GM06990 (cell line): ENCODE data around the gene MCCC1.

Source experiments
- DNase-seq: peaks from one replicate; pipeline ENCODE4 v3.0.0-alpha.2; 2011; ENCODE audit not compliant: insufficient read length; ENCODE audit errors: extremely low read depth
- H3K27me3 ChIP-seq: replicated peaks from 2 replicates; pipeline ENCODE4 v1.6.0; 2011; ENCODE audit warnings: low read length; ENCODE audit not compliant: control insufficient read depth, insufficient read depth
- H3K36me3 ChIP-seq: 2 replicates; pipeline ENCODE4 v1.5.1; 2011; ENCODE audit warnings: low read length; ENCODE audit not compliant: control insufficient read depth, insufficient read depth
- H3K4me3 ChIP-seq: replicated peaks from 2 replicates; pipeline ENCODE4 v1.5.1; 2011; ENCODE audit warnings: low read depth, mild to moderate bottlenecking, control low read depth, low read length
- CTCF ChIP-seq: IDR thresholded peaks from 2 replicates; pipeline ENCODE4 v1.5.1; 2011; ENCODE audit warnings: low read length, control low read depth, mild to moderate bottlenecking, inconsistent platforms; ENCODE audit not compliant: insufficient read depth, poor library complexity, severe bottlenecking

MCCC1 gene

DNA sequence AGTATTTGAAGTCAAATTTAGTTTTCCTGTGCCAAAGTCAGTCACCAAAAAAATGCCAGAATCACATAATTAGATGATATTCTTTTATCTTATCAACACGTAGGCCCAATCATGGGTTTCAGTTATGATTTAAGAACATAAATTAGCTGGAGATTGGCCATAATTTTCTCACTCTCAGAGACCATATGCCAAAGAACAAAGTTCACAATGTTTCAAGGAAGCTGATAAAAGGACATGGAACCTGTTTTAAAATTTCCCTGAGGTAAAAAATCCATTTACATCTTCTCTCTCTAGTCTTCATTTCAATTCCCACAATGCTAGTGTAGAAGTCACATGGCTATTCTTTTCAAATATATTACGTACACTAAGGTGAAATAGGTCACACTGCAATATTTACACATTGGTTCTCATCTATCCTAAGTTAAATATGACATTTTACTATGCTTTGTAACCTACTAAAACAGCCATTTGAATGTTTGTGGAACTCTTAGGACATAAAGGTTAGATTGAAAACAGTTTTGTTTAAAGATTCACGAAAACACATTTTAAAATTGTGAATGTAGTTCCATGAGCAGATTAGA, 76.3 kb downstream of the MCCC1 start:
- no peaks in the 10 kb centered on the region for H3K27me3 ChIP-seq
- no peak for TF ChIP-seq CTCF
- no peak overlapping the region for H3K4me3 ChIP-seq
- DNase-seq: no peak
- peaks cover 7% of the 10 kb centered on the region for H3K36me3 ChIP-seq

DNA sequence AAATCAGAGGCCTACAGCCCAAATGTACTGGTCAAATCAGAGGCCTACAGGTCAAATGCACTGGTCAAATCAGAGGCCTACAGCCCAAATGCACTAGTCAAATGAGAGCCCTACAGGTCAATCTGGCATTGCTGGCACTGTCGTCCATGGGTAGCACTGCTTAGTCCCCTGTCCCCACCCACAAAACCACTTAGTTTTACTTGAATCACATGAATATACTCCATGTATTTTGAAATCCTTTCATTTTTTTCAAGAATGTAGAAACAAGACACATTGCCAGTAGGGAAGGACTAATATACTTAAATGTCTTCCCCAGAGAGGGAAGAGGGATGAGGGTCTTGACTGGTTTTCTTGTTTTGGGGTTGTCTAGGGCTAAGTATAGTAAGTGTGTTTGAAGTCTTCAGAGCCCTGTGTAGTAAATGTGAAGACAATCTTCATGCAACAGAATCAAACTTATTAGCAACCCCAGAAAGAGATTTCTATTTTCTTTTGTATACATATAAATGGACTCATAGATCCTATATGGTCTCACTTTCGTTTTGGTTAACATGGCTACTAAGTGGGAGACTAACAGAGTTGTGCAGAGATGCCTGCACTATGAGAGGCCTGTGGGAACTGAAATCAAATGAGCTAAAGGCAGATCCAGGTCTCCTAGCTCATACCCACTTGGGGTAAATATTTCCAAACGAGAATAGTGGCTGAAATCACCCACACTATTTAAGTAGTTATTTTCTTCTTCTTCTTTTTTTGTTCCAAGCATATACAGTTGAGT, 80.7 kb downstream of the MCCC1 start:
- DNase-seq: no peak
- TF ChIP-seq CTCF: no peak
- Histone ChIP-seq H3K4me3 (no peak overlapping the region), H3K36me3 (peaks cover 7% of the 10 kb centered on the region), H3K27me3 (no peaks in the 10 kb centered on the region)

DNA sequence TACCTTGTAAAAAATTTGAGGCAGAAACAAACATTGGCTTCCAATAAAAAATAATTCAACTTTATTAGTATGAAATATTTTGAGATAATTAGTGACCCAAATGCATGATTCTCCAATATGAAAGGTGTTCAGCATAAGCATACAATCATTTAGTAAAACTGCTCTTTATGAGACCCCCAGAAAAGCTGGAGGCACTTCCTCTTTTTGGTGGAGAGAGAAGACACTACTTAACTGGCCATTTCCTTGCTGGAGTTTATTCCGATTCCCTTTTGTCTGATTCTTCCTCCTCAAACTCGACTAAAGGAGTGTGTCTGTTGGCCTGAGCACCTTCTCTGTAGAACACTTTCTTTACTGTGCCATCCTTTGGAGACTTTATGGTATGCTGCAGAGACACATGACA, 84.1 kb downstream of the MCCC1 start:
- H3K36me3 ChIP-seq: no peaks in the 10 kb centered on the region; the same call in none of the 2 replicates
- TF ChIP-seq CTCF: no peak
- no peak for DNase-seq

DNA sequence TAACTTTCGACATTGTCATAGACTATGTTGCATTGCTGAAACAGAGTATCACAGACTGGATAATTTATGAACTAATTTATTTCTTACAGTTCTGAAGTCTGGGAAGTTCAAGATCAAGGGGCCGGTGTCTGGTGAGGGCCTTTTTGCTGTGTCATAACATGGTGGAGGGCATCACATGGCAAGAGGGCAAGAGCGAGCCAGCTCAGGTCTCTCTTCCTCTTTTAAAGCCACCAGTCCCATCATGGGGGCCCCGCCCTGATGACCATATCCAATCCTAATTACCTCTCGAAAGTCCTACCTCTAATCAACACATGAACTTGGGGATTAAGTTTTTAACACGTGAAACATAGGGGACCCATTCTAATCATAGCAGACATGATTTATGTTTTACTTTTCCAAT, 85.4 kb downstream of the MCCC1 start:
- Histone ChIP-seq H3K4me3 (no peak overlapping the region), H3K27me3 (no peaks in the 10 kb centered on the region), H3K36me3 (no peaks in the 10 kb centered on the region; the same call in none of the 2 replicates)
- TF ChIP-seq CTCF: no peak
- no peak for DNase-seq

More for the DNA sequence above, 84.1 kb downstream of the MCCC1 start:
- Histone ChIP-seq H3K27me3 (no peaks in the 10 kb centered on the region), H3K4me3 (no peak overlapping the region)

- Histone ChIP-seq H3K27me3 (no peaks in the 10 kb centered on the region), H3K4me3 (no peak overlapping the region), H3K36me3 (no peaks in the 10 kb centered on the region; the same call in none of the 2 replicates)
- no peak for TF ChIP-seq CTCF
- DNase-seq: no peak
Measured at GRCh38 chr3:183013074-183013473, 86.2 kb downstream of the MCCC1 start.

DNA sequence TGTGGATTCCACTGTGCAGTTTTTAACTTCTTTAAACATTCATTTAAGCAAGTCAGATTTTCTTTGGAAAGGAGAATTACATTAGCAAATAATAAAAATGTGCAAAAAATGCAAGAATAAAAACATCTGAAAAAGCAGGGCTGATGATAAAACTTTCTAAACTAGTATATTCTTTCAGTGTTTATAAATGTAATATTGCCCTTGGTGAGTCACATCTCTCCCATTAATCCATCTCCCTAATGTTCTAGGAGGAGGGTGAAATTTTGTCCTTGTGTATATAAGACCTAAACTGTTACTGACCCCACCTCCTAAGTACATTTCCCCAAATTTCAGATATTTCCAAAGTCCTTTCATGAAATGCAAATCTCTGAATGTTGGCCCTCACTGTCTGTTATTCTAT, 90.5 kb downstream of the MCCC1 start:
- Histone ChIP-seq H3K36me3 (no peaks in the 10 kb centered on the region; the same call in 1 of the 2 replicates), H3K4me3 (no peak overlapping the region), H3K27me3 (no peaks in the 10 kb centered on the region)
- no peak for TF ChIP-seq CTCF
- DNase-seq: no peak
